Measurements from ENCODE around the gene NLGN1. TPM values are rescaled to one million over a fixed set of nuclear protein-coding genes. Genes with fewer than 3 reads are reported as not detected.

NLGN1 gene
- total and polyA plus RNA-seq, 2 of the 8 experiments (the other 6 are each of a cell fraction or from before 2014, with no cell fraction given) = 7.8 to 14.8 TPM

- POLR2A ChIA-PET (ENCODE audit: partially characterized antibody) = no interaction called here
- no peak overlapping the region for H3K4ac ChIP-seq (replicated peaks; ENCODE audit: insufficient read length, low read depth, low read length)
- 45% methylated on average over 1 of the region's 1 CpG; no CpG with 5 or more reads in 1 of the 2 experiments for WGBS, 2 experiments (ENCODE audit: extremely low coverage in 1 of 2, insufficient coverage in 1 of 2, insufficient read length in 1 of 2, insufficient replicate concordance in 2 of 2, low coverage in 1 of 2, low lambda C conversion rate in 2 of 2, missing lambda C conversion rate in 1 of 2)
- H2BK5ac ChIP-seq (ENCODE audit: low read depth, low read length) = no peak overlapping the region
- H3K4me2 ChIP-seq (ENCODE audit: insufficient read depth in 1 of 2, low read depth in 2 of 2, low read length in 2 of 2) = no peak overlapping the region
- CTCF ChIA-PET (ENCODE audit: partially characterized antibody) = interaction anchor here (1.0 to 2.6 kb wide), 7 partner anchors 9 to 419 kb away, joined by 3 to 9 read pairs (median 4); no protein-coding TSS in a partner anchor
- TF ChIP-seq RAD21 (IDR thresholded peaks at IDR 0.05 in 1 of 2, conservative IDR thresholded peaks at IDR 0.05 in 1 of 2; ENCODE audit: low read depth in 2 of 2, low read length in 2 of 2) = peak; percentile 32 to 44
- TF ChIP-seq RFX5 (IDR thresholded peaks at IDR 0.05; ENCODE audit: borderline replicate concordance, low read depth, low read length) = no peak
- no peak for TF ChIP-seq CTCF (IDR thresholded peaks at IDR 0.05; ENCODE audit: control extremely low read depth in 1 of 3, insufficient read depth in 1 of 3, low read depth in 1 of 3, low read length in 3 of 3)
- no peak for TF ChIP-seq CEBPB (IDR thresholded peaks at IDR 0.05; ENCODE audit: low read depth, low read length)
- no peak overlapping the region for H2BK20ac ChIP-seq (ENCODE audit: low read length)
- H2AK5ac ChIP-seq (ENCODE audit: low read depth, low read length) = no peak overlapping the region
- no peak overlapping the region for H3K4me3 ChIP-seq (ENCODE audit: extremely low read depth in 1 of 4, insufficient read depth in 2 of 4, low read depth in 3 of 4, low read length in 4 of 4)
- FAIRE-seq (no peak), DNase-seq (ENCODE audit: low read depth in 1 of 2, low spot score in 2 of 2) (no peak)
- no peak overlapping the region for H3K18ac ChIP-seq (ENCODE audit: extremely low read depth, low read length)
- H3K14ac ChIP-seq (ENCODE audit: insufficient read length) = no peak overlapping the region
- no peaks in the 10 kb centered on the region for H3K27me3 ChIP-seq (replicated peaks in 1 of 4; ENCODE audit: control insufficient read depth in 3 of 4, extremely low read depth in 1 of 4, insufficient read depth in 3 of 4, low read length in 3 of 4)
- H3K23me2 ChIP-seq (ENCODE audit: low read depth, low read length) = no peaks in the 10 kb centered on the region
- no peak overlapping the region for H3K23ac ChIP-seq (ENCODE audit: insufficient read length)
- H3K9me3 ChIP-seq (ENCODE audit: insufficient read depth in 2 of 2, low read depth in 1 of 2, low read length in 1 of 2) = no peaks in the 10 kb centered on the region
- H3K79me1 ChIP-seq (ENCODE audit: low read depth, low read length) = no peaks in the 10 kb centered on the region
- H4K8ac ChIP-seq (ENCODE audit: extremely low read depth, insufficient read depth, low read length) = no peak overlapping the region
- no peaks in the 10 kb centered on the region for H4K20me1 ChIP-seq (replicated peaks in 1 of 2; ENCODE audit: control insufficient read depth in 1 of 2, insufficient read depth in 2 of 2, low read length in 2 of 2)
- H4K91ac ChIP-seq (replicated peaks; ENCODE audit: insufficient read length, low read length) = no peak overlapping the region
- no peak overlapping the region for H4K5ac ChIP-seq (ENCODE audit: insufficient read length, low read depth, low read length)
- H2AFZ ChIP-seq (ENCODE audit: low read length) = no peak overlapping the region
- no peak overlapping the region for H3K27ac ChIP-seq (ENCODE audit: low read depth, low read length)
- no peaks in the 10 kb centered on the region for H3K36me3 ChIP-seq (ENCODE audit: control insufficient read depth in 2 of 4, insufficient read depth in 4 of 4, low read length in 3 of 4)
- no peaks in the 10 kb centered on the region; a peak in 1 of 7 replicates for H3K4me1 ChIP-seq (replicated peaks in 1 of 4; ENCODE audit: control insufficient read depth in 3 of 4, insufficient read depth in 4 of 4, low read length in 3 of 4)
- no peak overlapping the region for H2BK120ac ChIP-seq (replicated peaks; ENCODE audit: low read depth, low read length)
- no peaks in the 10 kb centered on the region for H3K79me2 ChIP-seq (ENCODE audit: control insufficient read depth in 1 of 2, insufficient read depth in 2 of 2, low read length in 2 of 2)
- H2BK12ac ChIP-seq (ENCODE audit: low read depth, low read length) = no peak overlapping the region
- no peak overlapping the region for H3K9ac ChIP-seq (replicated peaks in 1 of 4; ENCODE audit: extremely low read depth in 1 of 4, low read depth in 3 of 4, low read length in 3 of 4)
- H2BK15ac ChIP-seq (ENCODE audit: low read length) = no peak overlapping the region
- no peak overlapping the region for H3K56ac ChIP-seq (replicated peaks; ENCODE audit: insufficient read length, low read depth, low read length)
These were observed 605.0 kb downstream of the NLGN1 start for GRCh38 chr3:174002543-174002942.
